Inferior parietal cortex (tissue), 1 donor: ENCODE measurements around the gene LAMA3.
A peak's percentile ranks its signal among the peaks of the same experiment; 100 is the strongest.

Experiments
- DNase-seq: peaks from one replicate; pipeline ENCODE4 v3.0.0-alpha.2; 2016; ENCODE audit errors: extremely low spot score

Gene LAMA3

DNA sequence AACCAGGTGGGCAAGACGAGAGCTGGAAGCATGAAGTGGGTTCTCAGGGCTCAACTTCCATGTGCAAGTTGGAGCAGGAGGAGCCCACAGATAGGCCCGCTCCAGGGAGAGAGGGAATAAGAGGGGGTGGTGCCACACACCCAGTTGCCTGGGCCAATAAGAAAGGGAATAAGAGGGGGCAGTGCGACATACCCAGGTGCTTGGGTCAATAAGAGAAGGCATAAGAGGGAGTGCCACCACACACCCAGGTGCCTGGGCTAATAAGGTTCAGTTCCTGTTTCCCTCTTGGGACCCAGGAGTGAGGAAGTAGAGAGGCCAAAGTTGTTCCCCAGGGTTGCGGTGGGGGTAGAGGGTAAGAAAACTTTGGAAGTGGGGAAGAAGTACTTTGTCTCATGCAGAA lies 127.5 kb downstream of the LAMA3 start:
- DNase-seq = no peak

DNA sequence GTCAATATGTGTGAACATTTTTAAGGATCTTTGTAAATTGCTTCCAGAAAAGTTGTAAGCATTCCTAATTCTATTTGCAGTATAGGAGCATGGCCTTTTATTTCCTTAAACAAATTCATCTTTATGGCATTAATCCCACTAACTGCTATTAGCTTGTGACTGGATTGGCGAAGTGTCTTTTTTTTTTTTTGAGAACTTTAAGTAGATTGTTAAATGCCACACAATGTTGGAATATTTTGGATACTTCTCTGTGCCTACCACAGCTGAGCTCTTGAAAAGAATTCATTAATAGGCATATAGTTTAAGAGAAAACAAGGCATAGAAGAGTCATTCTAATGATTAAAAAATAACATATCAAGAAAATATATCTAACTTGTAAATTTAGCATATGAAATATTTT lies 129.7 kb downstream of the LAMA3 start:
- DNase-seq = no peak

GRCh38 chr18:23822590-23823385 lies 133.5 kb downstream of the LAMA3 start:
- no peak for DNase-seq

- no peak for DNase-seq
Observed at GRCh38 chr18:23824240-23824639, 135.0 kb downstream of the LAMA3 start.

GRCh38 chr18:23824669-23825068 lies 135.4 kb downstream of the LAMA3 start:
- DNase-seq = no peak

DNA sequence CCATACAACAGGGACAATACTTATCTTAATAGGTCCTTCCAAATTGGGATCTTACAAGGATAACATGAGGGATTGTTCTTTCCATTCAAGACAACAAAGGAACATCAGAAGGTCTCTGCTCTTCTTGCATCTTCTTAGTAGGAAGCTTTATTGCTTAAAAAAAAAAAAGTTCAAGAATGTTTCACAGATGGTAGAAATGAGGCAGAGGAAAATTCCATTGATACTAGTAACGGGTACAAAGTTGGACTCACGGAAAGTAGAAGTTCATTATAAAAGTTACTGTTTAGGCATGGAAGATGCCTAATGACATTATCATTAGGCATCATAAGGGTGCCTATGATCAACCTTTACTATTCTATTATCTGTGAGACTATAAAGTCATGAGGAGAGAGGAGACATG lies 136.2 kb downstream of the LAMA3 start:
- DNase-seq = no peak

GRCh38 chr18:23825978-23826405 lies 136.7 kb downstream of the LAMA3 start:
- peak; percentile 82 for DNase-seq

DNA sequence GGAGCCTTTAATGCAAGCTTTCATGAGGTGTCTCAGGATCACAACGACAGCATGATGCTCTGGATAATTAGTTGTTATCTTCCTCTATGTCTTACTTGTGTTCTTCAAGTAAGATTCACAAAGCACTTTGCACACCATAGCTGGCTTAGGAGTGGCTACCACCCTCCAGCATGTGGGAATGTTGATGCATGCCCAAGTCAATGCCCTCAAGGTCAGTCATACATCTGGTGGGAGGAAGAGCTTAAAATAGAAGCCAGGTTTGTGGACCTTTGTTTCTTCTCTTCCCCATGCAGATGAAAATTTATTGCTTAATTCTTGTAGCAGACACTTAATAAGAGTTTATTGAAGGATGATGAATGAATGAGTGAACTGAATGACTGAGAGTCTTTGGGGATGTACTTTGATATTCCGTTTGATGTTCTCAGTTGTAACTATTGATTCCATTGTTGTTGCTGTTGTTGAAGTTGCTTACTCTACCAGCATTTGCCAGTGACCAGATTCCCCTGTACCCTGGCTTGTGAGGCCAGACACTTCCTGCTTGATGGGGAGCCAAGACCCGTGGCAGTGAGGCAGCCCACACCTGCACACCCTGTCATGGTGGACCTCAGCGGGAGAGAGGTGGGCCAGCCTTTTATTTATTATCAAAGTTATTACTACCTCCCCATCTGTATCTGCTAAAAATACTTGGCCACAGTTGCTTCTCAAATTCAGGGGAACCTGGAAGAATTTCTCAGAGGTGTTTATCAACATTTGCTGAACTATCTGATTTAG lies 137.8 kb downstream of the LAMA3 start:
- DNase-seq = no peak

DNA sequence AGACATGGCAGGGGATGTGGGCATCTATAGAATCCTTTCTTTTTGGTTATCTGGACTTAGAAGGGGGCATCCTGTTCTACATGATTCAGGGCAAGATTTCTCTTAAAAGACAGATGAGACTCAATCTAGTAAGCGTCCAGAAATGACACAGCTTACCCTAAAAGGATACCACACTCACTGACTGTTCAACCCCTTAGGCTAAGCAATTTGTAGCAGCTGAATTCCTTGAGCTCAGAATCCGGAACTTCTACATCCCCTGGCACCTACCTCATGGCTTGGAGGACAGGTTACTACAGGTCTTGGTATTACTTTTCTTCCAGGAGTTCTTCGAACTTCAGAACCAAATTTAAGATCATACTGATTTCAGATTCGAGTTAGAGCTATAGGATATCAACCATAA lies 138.4 kb downstream of the LAMA3 start:
- no peak for DNase-seq

DNA sequence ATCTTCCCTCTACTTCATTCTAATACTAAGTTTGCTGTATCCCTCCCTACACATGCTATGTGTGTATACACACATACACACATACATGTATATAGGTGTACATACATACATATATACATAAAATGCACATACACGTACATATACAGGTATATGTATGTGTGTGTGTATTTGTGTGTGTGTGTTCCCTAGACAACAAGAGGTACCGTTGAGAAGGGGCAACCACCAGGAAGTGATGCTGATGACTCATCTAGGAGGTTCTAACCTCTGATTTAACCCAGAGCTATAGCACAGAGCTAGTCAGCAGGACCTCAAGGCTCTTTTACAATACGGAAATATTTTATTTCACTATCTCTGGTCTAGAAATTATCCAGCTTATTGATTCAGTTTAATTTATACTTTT lies 139.2 kb downstream of the LAMA3 start:
- no peak for DNase-seq

DNA sequence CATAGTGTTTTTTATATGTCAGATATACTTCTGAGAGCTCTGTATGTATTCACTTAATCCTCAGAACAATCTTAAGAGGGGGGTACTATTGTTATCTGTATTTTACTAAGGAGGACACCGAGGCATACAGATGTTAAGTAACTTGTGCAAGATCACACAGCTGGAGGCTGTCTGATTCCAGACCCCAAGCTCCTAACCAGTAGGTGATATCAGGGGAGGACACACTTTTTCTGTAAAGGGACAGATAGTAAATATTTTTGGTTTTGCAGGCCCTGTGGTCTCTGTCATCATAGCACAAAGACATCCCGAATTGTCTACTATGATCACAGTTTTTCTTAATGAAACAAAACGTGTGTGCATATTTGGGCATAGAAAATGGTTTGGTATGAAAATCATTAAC lies 143.7 kb downstream of the LAMA3 start:
- no peak for DNase-seq

DNA sequence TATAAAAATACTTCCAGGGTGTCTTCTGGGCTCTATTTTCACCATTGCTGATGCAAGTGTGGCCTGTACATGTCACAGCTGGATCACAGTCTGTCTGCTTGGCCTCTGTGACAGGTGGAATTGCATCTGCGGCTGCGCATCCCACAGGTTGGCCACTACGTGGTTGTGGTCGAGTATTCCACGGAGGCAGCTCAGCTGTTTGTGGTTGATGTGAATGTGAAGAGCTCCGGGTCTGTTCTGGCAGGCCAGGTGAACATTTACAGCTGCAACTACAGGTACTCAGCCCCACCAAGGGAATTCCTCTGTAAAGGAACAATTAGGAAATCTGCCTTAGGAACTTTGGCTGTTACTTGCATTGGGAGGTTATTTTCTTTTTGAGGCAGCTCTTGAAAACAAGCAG lies 144.5 kb downstream of the LAMA3 start:
- no peak for DNase-seq

DNA sequence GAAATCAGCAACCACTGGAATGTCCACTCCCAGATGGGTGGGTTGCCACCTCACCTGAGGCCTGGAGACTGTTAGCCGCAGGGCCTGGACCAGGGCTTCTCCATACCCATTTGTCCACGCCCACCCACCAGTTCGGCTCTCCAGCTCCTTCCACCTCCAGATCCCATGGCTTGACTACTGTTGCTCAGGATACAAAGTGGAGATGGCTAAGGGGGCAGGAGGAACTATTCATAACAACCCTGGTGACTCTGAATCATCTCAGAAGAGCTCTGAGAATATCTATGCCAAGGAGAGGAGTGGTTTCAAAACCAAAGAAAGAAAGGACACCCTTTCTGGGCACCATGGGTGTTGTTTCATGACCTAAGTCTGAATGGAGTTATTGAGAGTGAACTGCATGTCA lies 145.8 kb downstream of the LAMA3 start:
- DNase-seq = no peak

DNA sequence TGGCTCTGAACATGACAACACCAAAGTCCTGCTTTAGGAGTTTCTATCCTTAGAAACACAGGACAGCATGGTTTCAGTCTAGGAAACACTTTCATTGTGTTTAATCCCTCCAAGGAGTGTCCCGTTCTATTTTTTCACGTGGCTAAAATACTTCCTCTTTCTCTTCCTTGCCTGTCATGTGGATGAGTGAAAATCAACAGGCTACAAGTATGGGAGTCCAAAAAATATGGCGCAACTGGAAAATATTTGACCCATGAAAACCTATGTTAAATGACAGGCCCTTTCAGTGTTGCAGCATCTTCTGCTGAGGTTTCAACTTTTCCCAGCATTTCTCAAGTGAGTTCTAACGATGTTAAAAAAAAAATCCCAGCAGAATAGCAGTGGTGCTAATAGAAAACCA lies 146.3 kb downstream of the LAMA3 start:
- no peak for DNase-seq

DNA sequence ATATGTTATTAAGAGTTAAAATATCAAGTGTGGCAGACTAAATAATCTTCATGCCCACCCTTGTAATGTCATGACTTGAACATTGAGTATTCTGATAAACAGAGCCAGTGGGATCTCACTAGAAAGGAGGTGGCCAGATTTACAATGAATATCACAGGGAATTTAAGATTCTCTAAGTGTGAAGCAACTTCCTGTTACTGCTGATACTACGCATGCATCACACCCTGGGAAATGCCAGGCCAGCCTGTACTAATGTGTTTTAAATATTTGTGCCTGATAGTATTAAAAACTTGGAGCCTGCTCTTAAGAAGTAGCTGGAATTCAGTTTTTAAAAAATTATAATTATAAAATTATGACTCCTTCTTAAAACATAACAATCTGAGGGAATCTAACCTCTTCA lies 148.3 kb downstream of the LAMA3 start:
- no peak for DNase-seq

GRCh38 chr18:23838233-23838632 lies 149.0 kb downstream of the LAMA3 start:
- DNase-seq = no peak

DNA sequence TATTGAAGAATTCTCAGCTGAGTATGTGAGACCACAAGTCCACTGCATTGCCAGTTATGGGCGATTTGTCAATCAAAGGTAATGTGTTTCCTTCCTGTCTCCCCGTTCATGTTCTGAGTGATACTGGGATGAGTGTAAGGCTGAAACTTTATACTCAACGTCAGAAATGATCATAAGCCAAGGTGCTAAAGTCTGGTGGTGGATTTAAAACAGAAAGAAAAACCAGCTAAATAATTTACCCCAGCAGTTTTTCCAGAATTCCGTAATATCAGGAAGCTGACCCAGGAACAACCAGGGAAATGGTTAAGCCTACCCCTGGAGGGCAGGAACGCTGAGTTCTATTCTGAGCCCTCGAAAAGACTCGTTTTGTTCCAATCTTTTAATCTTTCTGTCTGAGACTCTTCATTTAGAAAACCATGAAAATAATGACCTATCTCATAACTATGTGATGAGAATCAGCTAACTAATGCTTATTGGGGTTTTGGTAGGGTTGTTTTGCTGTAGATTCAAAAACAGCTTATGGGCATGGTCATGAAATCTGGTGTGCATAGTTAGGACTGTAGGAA lies 149.6 kb downstream of the LAMA3 start:
- DNase-seq = no peak

DNA sequence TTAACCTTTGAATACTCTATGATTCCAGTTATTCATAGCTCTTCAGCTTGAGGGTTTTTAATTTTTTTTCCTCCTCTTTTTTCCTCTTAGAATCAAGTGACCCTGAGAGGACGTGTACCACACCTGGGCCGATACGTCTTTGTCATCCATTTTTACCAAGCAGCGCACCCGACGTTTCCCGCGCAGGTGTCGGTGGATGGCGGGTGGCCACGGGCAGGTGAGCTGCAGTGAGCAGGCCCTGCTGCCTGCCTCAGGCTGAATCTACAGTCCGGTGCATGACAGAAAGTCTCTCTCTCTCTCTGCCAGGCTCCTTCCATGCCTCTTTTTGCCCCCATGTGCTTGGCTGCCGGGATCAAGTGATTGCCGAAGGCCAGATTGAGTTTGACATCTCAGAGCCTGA lies 153.1 kb downstream of the LAMA3 start:
- DNase-seq = no peak

DNA sequence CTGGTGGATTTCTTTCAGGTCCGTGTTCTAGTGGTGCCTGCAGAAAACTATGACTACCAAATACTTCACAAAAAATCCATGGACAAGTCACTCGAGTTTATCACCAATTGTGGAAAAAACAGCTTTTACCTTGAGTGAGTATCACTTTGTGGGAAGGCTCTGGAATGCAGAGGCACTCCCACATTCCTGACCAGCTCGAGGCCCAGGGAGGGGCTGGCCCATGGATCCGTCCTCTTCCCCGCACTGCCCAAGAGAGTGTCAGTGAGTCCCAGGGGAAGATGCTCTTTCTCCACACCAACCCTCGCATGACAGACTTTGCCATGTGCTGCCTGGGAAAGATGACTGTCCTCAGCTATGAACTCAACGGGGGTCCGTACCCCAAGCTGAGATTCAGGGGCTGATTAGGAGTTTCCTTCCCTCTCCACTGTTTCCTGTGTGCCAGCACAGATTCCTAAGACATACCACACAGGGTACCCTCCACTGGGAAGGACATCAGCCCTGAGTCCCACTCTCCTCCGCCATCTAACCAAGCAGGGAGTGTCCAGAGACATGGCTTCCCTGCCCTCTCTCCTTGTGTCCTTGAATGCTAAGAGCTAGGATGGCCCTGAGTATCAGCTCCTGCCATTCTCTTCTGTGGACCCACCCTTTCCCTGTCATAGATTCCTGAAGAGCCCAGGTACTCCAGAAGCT lies 155.9 kb downstream of the LAMA3 start:
- no peak for DNase-seq

DNA sequence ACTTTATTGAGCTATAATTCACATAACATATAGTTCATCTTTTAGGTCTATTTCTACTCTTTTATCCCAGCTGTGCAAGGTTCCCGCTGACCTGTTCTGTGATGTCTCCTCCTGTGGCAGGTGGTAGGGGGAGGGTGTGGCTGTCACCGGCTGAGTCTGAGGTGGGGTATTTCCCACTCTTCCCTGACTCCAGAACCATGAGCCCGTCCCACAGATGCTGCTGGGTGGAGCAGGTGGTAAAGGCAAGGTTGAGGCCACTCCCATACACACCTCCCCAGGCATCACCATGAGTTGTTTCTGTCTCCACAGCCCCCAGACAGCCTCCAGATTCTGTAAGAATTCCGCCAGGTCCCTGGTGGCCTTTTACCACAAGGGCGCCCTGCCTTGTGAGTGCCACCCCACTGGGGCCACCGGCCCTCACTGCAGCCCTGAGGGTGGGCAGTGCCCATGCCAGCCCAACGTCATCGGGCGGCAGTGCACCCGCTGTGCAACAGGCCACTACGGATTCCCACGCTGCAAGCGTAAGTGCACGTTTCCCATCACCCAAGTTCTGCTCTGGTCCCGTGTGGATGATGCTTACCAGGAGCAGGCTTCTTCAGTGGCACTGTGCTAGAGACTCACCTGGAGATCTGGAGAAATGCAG lies 156.9 kb downstream of the LAMA3 start:
- DNase-seq = no peak

GRCh38 chr18:23847321-23847986 lies 158.2 kb downstream of the LAMA3 start:
- no peak for DNase-seq
